Subcutaneous adipose tissue (tissue), 4 donors: ENCODE data around the gene MAPKAPK5. TPM values are rescaled to one million over a fixed set of nuclear protein-coding genes. Genes with fewer than 3 reads are reported as not detected.

Experiments used
- CTCF ChIP-seq: fragments of 450-650 bp; IDR thresholded peaks from one replicate; pipeline ENCODE4 v1.5.1; 2016; ENCODE audit warnings: low read depth, mild to moderate bottlenecking, control low read depth, antibody characterized with exemption, moderate library complexity
- total RNA-seq, 4 donors: library from RNA; depleted of rRNA; stranded (reverse); fragments of >200 nt; gene quantifications; one replicate each; pipeline ENCODE4 v1.1.0, GENCODE V29; 2016

MAPKAPK5 gene
- total RNA-seq, 4 donors from 2014 or later: 31.9 to 52.2 (median 43.1) TPM

DNA sequence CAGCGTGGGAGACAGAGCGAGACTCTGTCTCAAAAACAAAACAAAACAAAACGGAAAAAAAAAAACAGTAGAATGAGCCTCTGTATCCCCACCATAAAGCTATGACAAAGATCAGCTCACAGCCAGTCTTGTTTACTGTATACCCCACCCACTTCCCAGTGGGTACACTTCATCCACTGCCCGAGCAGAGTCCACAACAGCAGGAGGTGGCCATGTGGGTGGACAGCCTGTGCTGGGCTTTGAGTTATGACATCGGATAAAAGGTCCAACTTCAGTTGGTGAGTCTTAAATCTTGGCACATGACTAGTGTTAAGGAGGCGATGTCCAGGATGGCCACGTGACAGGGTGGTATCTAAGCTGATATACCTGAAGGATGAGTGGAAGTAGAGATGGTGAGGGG lies 34.8 kb upstream of the MAPKAPK5 start:
- no peak for TF ChIP-seq CTCF

DNA sequence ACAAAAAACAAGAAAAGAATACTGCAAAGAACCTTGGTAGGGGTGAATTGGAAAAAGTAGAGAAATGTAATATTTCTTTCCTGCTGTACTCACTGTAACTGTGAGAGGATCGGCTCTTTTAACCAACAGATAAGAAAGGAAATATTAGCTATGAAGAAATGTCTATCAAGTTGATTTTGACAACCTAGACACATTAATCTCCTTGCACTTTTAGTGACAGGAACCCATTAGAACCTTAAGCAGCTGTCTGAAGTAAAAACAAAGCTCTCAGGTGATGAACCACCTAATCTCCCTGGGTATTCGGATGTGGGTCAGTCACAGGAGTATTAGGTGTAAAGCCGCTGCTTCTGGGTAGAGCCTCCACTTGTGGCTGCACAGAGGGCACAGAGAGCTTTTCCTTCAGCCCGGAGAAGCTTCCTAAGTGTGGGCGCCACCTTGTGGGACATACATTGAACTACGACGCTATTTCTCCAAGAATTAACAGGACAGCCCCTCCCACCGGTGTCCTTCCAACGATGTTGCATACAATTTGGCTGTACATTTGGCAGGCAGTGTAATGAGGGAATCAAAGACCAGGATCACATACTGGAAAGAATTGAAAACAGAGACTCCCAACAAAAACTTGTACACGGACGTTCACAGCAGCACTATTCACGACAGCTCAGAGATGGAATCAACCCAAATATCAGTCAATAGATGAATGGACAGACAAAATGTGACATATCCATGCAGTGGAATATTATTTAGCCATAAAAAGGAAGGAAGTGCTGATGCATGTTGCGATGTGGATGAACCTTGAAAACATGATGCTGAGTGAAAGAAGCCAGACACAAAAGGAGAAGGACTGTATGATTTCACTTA lies 28.9 kb upstream of the MAPKAPK5 start:
- no peak for TF ChIP-seq CTCF

- no peak for TF ChIP-seq CTCF
Measured at GRCh38 chr12:111816065-111816615, 25.9 kb upstream of the MAPKAPK5 start.

GRCh38 chr12:111818340-111818739 lies 23.7 kb upstream of the MAPKAPK5 start:
- no peak for TF ChIP-seq CTCF

- no peak for TF ChIP-seq CTCF
Measured at GRCh38 chr12:111819191-111820158, 22.6 kb upstream of the MAPKAPK5 start.

GRCh38 chr12:111822886-111823285 lies 19.1 kb upstream of the MAPKAPK5 start:
- no peak for TF ChIP-seq CTCF
